Stimulated activated CD8-positive, alpha-beta memory T cell treated with anti-CD3 and anti-CD28 coated beads, Interleukin-12 subunit alpha, Interleukin-12 subunit beta, amount 100 ng/mL, for 24 hours (primary cell): ENCODE results near the gene FAM227A.

ENCODE experiments used
- DNase-seq: peaks from one replicate; pipeline ENCODE4 v3.0.0-alpha.2; 2020; ENCODE audit errors: extremely low read depth

Gene FAM227A

GRCh38 chr22:38540701-38541100 is 115.5 kb downstream of the FAM227A start:
- no peak for DNase-seq

GRCh38 chr22:38531251-38531938 is 124.8 kb downstream of the FAM227A start:
- DNase-seq: no peak
